ENCODE data around the gene NET1. TPM values are rescaled to one million over a fixed set of nuclear protein-coding genes. Genes with fewer than 3 reads are reported as not detected.
A peak's percentile ranks its signal among the peaks of the same experiment; 100 is the strongest.

NET1 gene
- total RNA-seq, 1 donor from 2014 or later: 90.5 TPM

DNA sequence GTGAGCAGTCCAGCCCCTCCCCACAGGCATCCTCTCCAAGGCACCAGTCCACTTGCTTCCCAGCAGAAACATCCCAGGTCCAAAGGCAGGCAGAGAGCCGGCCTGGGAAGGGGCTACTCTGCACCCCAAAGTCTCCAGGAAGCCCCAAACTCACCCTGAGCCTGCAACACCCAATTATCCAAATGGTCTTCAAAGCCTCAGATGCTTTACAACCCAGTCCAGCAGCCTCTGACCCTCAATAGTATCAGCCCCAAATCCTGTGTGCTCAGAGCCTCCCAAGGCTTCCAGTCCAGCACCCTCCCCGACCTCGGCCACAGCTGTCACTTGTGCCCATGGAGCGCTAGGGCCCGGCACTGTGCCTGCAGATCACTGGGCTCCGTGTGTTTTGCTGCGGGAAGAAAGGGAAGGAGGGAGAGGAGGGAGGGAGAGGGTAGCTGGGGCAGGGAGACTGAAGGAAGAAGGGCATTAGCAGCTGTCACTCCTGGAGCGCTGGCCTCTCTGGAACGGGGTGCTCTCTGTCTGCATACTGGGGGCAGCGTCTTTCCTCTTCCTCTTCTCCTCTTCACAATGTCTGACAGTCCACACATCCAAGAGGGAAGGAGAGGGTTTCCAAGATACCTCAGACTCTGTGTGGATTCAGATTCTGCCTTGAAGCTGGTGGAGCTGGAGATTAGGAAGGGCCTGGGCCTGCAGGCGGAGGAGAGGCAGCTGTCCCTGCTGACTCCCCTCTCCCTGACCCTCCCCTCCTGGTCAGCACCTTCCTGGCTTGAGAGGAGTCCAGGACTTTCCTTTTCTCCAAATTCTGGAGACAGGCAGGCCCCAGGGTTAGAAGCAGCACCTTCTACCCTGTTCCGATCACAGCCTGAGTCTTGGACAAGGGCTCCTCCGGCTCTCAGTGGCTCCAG, 73.8 kb downstream of the NET1 start:
- no peak overlapping the region for H3K9ac ChIP-seq
- Mint-ChIP-seq H3K27ac (peak overlapping the region; percentile 37), H3K4me3 (no peak overlapping the region), H3K36me3 (no peaks in the 10 kb centered on the region), H3K27me3 (ENCODE audit: insufficient read depth, low read depth) (peaks cover 8% of the 10 kb centered on the region), H3K9me3 (peaks cover 3% of the 10 kb centered on the region), H3K4me1 (peaks cover 6% of the 10 kb centered on the region)
- peak overlapping the region; percentile 65 for H2AFZ ChIP-seq (replicated peaks)
- H3K79me2 ChIP-seq (ENCODE audit: low read depth): no peaks in the 10 kb centered on the region
- TF ChIP-seq, protein P1, sequence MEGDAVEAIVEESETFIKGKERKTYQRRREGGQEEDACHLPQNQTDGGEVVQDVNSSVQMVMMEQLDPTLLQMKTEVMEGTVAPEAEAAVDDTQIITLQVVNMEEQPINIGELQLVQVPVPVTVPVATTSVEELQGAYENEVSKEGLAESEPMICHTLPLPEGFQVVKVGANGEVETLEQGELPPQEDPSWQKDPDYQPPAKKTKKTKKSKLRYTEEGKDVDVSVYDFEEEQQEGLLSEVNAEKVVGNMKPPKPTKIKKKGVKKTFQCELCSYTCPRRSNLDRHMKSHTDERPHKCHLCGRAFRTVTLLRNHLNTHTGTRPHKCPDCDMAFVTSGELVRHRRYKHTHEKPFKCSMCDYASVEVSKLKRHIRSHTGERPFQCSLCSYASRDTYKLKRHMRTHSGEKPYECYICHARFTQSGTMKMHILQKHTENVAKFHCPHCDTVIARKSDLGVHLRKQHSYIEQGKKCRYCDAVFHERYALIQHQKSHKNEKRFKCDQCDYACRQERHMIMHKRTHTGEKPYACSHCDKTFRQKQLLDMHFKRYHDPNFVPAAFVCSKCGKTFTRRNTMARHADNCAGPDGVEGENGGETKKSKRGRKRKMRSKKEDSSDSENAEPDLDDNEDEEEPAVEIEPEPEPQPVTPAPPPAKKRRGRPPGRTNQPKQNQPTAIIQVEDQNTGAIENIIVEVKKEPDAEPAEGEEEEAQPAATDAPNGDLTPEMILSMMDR (IDR thresholded peaks at IDR 0.05): no peak
- TF ChIP-seq EZH2 (IDR thresholded peaks at IDR 0.05): no peak
- TF ChIP-seq EZH2phosphoT487 (IDR thresholded peaks at IDR 0.05): no peak
- DNase-seq (ENCODE audit: low spot score): no peak
- no peak overlapping the region for H3K4me3 ChIP-seq
- H3K4me2 ChIP-seq: no peak overlapping the region
- H3K27ac ChIP-seq: no peak overlapping the region
- no peaks in the 10 kb centered on the region for H3K27me3 ChIP-seq
- H4K20me1 ChIP-seq (ENCODE audit: low read depth): no peaks in the 10 kb centered on the region
- no peaks in the 10 kb centered on the region for H3K36me3 ChIP-seq
- no peaks in the 10 kb centered on the region for H3K9me3 ChIP-seq (ENCODE audit: low read depth)
- H3K4me1 ChIP-seq: peaks cover 11% of the 10 kb centered on the region
- H3F3A ChIP-seq (ENCODE audit: low read depth): no peaks in the 10 kb centered on the region

GRCh38 chr10:5486853-5487235, 74.5 kb downstream of the NET1 start:
- H3K4me1 Mint-ChIP-seq: peaks cover 3% of the 10 kb centered on the region
- Histone ChIP-seq H4K20me1 (ENCODE audit: low read depth) (no peaks in the 10 kb centered on the region), H3K27me3 (no peaks in the 10 kb centered on the region), H3K4me3 (no peak overlapping the region), H2AFZ (replicated peaks) (peak overlapping the region; percentile 65), H3K79me2 (ENCODE audit: low read depth) (no peaks in the 10 kb centered on the region), H3K9me3 (ENCODE audit: low read depth) (no peaks in the 10 kb centered on the region), H3F3A (ENCODE audit: low read depth) (no peaks in the 10 kb centered on the region), H3K27ac (no peak overlapping the region), H3K4me2 (no peak overlapping the region), H3K9ac (no peak overlapping the region), H3K4me1 (peaks cover 11% of the 10 kb centered on the region), H3K36me3 (no peaks in the 10 kb centered on the region)
- DNase-seq (ENCODE audit: low spot score): no peak
- peak overlapping the region; percentile 51 for H3K27ac Mint-ChIP-seq
- no peak overlapping the region for H3K4me3 Mint-ChIP-seq
- TF ChIP-seq EZH2phosphoT487 (IDR thresholded peaks at IDR 0.05) (no peak), EZH2 (IDR thresholded peaks at IDR 0.05) (no peak)
- TF ChIP-seq, protein P1 (IDR thresholded peaks at IDR 0.05): no peak
- peaks cover 3% of the 10 kb centered on the region for H3K9me3 Mint-ChIP-seq
- no peaks in the 10 kb centered on the region for H3K36me3 Mint-ChIP-seq
- peaks cover 8% of the 10 kb centered on the region for H3K27me3 Mint-ChIP-seq (ENCODE audit: insufficient read depth, low read depth)

DNA sequence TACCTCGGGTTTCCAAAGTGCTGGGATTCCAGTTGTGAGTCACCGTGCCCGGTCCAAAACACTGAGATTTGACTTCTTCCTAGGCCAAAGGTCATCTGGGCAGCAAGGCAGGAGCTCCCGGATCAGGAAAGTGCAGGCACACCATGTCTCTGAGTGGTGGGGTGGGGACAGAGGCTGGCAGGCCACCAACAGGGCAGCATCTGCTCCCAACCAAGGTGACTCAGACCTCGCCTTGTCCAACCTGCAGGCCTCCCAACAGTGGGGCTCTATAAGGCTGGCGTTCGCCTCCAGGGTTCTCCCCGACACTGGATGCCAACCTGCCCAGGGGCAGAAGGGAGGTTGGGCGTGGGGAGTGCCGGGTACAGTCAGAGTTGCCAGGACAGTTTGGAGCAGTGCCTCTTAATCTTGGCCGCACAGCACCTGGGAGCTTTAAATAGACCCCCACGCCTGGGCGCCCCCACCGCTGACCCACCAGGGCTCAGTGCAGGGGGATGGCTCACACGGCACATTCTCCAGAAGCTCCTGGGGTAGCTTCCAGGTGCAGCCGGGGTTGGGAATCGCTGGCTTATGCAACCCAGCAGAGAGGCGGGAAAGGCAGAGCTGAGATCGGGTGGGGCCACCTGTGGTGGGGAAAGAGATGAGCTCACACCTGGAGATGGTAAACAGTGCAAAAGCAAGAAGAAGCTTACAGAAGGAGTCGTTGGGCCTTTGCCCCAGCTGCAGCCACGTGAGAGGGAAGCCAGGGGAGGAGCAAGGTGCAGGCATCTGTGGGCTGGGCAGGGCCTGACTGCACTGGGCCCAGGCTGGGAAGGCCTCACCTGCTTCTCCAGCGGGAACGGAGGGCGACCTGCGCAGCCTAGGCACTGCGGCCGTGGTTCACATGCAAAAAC, 76.2 kb downstream of the NET1 start:
- Histone ChIP-seq H3K27ac (no peak overlapping the region), H3K4me2 (no peak overlapping the region), H3K36me3 (no peaks in the 10 kb centered on the region), H3K4me3 (no peak overlapping the region), H3K9me3 (ENCODE audit: low read depth) (no peaks in the 10 kb centered on the region), H3K79me2 (ENCODE audit: low read depth) (no peaks in the 10 kb centered on the region), H4K20me1 (ENCODE audit: low read depth) (no peaks in the 10 kb centered on the region), H3K4me1 (peaks cover 13% of the 10 kb centered on the region), H3K27me3 (no peaks in the 10 kb centered on the region), H2AFZ (replicated peaks) (no peak overlapping the region), H3F3A (ENCODE audit: low read depth) (no peaks in the 10 kb centered on the region), H3K9ac (no peak overlapping the region)
- Mint-ChIP-seq H3K27ac (no peak overlapping the region), H3K4me1 (peaks cover 3% of the 10 kb centered on the region), H3K4me3 (no peak overlapping the region), H3K9me3 (peaks cover 3% of the 10 kb centered on the region), H3K36me3 (no peaks in the 10 kb centered on the region), H3K27me3 (ENCODE audit: insufficient read depth, low read depth) (peaks cover 8% of the 10 kb centered on the region)
- TF ChIP-seq EZH2phosphoT487 (IDR thresholded peaks at IDR 0.05): no peak
- TF ChIP-seq EZH2 (IDR thresholded peaks at IDR 0.05): no peak
- TF ChIP-seq, protein P1 (IDR thresholded peaks at IDR 0.05): no peak
- no peak for DNase-seq (ENCODE audit: low spot score)

All from neural progenitor cell (in vitro differentiated cells).